ENCODE data around the gene TMEM245.

- TF ChIP-seq CTCF (conservative IDR thresholded peaks at IDR 0.05) (no peak), ZFX (IDR thresholded peaks at IDR 0.05) (no peak)
Measured at GRCh38 chr9:109113892-109114609, 5.7 kb downstream of the TMEM245 start.

All from C4-2B (cell line).